ENCODE data around the gene RND1.

RND1 gene

GRCh38 chr12:48816143-48816854 is 49.4 kb downstream of the RND1 start:
- in situ Hi-C loops (cut with MboI; ENCODE audit: low sequenced_read_pairs, unreplicated experiment), result no loop called here
- DNase-seq (ENCODE audit: low spot score), result no peak
- TF ChIP-seq CTCF (IDR thresholded peaks at IDR 0.05; ENCODE audit: borderline replicate concordance, control extremely low read depth, extremely low read depth, insufficient read depth, missing control alignments), result no peak

- in situ Hi-C loops (cut with MboI; ENCODE audit: low sequenced_read_pairs, unreplicated experiment), result no loop called here
- no peak for TF ChIP-seq CTCF (IDR thresholded peaks at IDR 0.05; ENCODE audit: borderline replicate concordance, control extremely low read depth, extremely low read depth, insufficient read depth, missing control alignments)
- peak; percentile 63 for DNase-seq (ENCODE audit: low spot score)
Measured at GRCh38 chr12:48815126-48816110, 50.3 kb downstream of the RND1 start.

- DNase-seq (ENCODE audit: low spot score), result peak; percentile 97
- in situ Hi-C loops (cut with MboI; ENCODE audit: low sequenced_read_pairs, unreplicated experiment), result no loop called here
- peak; percentile 100 for TF ChIP-seq CTCF (IDR thresholded peaks at IDR 0.05; ENCODE audit: borderline replicate concordance, control extremely low read depth, extremely low read depth, insufficient read depth, missing control alignments)
Measured at GRCh38 chr12:48814262-48815125, 51.2 kb downstream of the RND1 start.

GRCh38 chr12:48813465-48814261 is 52.0 kb downstream of the RND1 start:
- in situ Hi-C loops (cut with MboI; ENCODE audit: low sequenced_read_pairs, unreplicated experiment), result no loop called here
- peak; percentile 50 for DNase-seq (ENCODE audit: low spot score)
- no peak for TF ChIP-seq CTCF (IDR thresholded peaks at IDR 0.05; ENCODE audit: borderline replicate concordance, control extremely low read depth, extremely low read depth, insufficient read depth, missing control alignments)

- in situ Hi-C loops (cut with MboI; ENCODE audit: low sequenced_read_pairs, unreplicated experiment), result no loop called here
- no peak for TF ChIP-seq CTCF (IDR thresholded peaks at IDR 0.05; ENCODE audit: borderline replicate concordance, control extremely low read depth, extremely low read depth, insufficient read depth, missing control alignments)
- DNase-seq (ENCODE audit: low spot score), result no peak
Measured at GRCh38 chr12:48812389-48812788, 53.3 kb downstream of the RND1 start.

Data from GM13976 (cell line).